GM20431 (cell line): ENCODE data around the gene DGLUCY.

ENCODE experiments used
- in situ Hi-C: fragments of 300-500 bp; cut with MseI, MboI; formaldehyde crosslinking; loops from one replicate; pipeline ENCODE4 v1.15.0; 2020; ENCODE audit warnings: low sequenced_read_pairs; ENCODE audit not compliant: unreplicated experiment

DGLUCY gene

DNA sequence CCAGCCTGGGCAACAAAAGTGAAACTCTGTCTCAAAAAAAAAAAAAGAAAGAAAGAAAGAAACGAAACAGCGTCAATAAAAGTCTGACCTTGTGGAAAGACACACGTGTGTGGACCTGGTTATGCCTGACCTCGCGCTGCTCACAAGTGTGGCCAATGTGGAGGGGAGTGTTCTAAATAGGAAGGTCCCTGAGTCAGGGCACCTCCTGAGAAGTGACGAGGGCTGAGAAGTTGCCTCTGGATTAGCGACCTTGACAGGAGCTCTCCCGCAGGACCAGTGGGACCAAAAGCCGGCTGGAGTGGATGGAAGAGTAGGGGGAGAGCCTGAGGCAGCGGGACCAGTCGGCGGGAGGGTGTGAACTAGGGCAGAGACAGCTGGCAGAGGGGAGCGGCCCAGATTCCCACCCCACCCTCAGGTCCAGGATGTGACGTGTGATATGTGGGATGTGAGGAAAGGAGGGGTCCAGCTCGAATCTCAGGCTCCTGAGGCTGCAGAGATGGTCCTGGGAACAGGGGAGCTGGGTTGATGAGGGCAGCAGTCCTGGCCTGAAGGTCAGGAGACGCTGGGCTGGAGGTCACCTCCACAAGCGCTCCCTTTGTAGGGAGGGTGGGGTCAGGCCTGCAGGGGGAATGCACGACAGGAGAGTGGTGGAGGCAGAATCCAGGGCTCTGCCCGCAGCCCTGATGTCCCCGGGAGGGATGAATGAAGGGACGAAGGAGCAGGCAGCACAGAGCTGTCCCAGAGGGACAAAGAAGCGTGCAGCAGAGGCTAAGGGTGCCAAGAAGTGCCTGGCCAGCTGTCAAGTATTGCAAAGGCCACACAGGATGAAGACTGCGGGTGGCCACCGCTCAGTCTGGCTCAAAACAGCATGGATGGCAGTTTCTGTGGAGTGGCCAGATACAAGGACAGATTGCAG is 155.5 kb downstream of the DGLUCY start:
- in situ Hi-C loops: no loop called here

DNA sequence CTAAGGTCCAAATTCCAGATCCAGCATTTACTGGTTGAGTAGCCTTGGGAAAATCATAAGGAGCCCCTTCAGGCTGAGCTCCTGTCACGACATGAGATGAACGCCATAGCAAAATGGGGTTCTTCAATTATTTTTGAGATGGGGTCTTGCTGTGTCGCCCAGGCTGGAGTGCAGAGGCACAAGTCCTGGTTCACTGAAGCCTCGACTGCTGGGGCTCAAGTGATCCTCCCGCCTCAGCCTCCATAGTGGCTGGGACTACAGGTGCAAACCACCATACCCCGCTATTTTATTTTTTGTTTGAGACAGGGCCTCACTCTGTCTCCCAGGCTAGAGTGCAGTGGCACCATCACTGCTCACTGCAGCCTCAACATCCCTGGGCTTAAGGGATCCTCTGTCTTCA is 156.3 kb downstream of the DGLUCY start:
- in situ Hi-C loops: no loop called here

DNA sequence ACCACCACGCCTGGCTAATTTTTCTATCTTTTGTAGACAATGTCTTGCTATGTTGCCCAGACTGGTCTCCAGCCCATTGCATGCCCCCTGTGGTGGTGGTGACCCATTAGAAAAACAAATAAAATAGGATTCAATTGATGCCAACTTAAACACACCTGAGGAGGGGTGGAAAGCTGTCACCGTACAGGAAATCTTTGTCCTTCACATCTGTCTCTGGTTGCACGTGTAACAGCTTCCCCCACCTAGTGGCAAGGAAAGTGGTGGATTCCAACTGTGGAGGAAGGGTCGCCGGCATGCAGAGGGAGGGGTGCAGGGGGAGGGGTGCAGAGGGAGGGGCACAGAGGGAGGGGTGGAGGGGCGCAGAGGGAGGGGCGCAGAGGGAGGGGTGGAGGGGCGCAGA is 156.7 kb downstream of the DGLUCY start:
- in situ Hi-C loops: no loop called here

DNA sequence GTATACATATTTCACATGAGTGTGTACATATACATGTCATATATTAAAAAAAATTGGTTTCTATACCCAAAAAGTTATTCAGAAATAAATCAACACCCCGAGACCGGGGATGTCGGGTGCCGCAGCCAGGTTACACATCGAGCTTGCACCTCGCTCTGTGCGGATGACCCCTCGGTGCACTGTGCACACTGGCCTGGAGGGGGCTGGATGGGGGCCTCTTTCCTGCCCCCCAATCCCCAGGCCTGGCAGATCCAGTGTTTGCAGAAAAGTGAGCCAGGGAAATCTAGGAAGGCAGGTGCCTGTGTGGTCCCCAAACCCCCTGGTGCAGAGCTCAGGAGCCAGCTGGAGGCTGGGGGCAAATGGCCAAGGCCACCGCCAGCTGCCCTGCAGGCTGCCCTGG is 157.8 kb downstream of the DGLUCY start:
- in situ Hi-C loops: no loop called here

DNA sequence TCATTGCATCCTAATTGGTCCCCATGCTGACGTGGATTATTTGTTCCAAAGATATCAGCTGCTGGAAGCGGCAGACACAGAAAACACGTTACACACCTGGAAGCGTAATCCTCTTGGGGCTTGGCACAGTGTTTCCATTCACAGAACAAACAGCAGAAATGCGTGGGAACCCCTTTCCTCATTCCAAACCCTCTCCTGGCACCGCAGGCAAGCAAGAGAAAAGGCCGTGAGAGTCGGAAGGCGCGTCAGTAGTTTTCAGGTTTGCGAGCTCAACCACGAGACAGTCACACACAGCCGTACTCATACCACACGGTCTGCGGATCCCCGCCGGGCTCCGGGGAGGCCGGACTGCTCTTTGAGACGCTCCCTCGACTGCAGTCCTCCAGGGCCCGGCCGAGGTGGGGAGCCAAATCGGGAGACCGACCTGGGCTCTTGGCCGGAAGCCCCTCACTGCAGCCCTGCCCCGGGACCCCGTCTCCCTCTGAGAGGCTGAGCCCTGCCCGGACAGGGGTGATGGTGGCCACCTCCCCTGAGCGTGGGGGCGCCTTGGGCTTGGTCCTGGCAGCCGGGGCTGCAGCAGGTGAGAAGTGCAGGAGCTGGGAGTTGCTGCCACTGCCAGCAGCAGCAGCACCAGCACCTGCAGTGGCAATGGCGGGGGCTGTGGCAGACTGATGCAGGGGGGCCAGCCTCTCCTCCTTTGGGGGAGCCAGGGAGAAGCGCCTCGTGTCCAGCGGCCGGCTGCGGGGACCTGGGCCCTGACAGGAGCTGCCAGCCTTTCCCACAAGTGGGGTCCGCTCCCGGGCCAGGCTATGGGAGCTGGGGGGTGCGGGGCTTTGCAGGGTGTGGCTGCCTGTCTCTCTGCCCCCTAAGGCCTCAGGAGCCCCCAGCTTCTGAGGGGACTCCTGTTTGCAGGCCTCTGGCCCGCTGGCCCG is 158.7 kb downstream of the DGLUCY start:
- in situ Hi-C loops: no loop called here

DNA sequence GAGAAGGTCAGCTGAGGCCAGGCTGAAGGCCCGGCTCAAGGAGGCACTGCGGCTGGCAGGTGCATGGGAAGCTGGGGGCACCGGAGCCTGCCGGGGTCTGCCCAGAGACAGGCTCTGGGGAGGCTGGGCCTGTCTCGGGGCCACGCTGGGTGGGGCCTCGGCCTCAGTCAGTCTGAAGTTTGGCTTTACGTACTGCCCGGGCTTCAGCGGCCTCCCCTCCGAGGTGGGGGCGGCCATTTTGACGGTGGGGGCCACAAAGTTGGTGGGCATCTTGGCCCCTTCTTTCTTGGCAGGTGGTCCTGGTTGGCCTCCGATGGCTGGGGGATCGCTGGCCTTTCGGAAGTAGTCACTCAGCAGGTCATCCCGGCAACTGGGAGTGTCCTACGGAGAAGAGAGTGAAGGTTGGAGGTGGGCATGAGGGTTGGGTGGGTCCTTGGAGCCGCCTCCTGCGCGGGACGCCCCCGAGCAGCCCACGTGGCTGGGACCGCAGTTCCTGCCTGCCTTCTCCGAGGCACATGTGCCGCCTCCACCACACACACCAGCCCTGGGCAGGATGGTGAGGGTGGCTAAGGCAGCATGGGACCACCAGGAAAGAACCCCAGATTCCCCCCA is 159.5 kb downstream of the DGLUCY start:
- in situ Hi-C loops: no loop called here

DNA sequence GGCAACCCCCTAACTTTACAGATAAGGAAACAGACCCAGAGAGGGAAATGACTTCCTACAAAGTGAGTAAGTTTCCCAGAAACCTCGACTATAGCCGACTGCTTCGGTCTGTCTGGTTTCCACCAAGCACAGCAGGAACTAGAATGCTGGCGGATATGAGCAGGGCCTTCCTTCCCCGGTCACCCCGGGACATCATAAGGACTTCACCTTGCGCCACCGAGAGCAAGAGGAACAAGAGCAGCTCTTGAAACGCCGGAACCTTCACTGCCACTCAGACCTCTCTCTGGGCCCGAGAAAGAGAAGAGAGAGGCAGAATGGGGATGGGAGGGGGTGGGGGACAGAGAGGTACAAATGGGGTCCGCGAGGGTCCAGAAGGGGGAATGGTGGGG is 160.0 kb downstream of the DGLUCY start:
- in situ Hi-C loops: no loop called here

DNA sequence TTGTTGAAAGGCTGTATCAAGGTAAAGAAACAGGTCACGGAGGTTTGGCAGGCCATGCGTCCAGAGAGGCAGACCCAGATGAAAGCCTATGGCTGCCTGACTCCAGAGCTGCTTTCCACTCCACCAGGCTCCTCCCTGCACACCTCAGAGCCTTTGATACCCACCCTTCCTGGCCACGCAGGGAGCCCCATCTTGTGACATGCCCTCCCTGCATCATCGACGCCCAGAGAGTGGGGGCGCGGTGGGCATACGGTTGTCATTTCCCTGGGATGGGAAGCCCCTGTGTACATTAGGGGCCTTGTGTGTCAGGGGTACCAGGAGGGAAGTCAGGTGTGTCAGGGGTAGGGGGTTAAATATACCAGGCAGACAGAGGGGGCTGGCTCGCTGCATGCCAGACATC is 160.9 kb downstream of the DGLUCY start:
- in situ Hi-C loops: loop anchor here (25.0 kb wide), 1 partner anchor 362 kb away; no protein-coding TSS in a partner anchor
